IMR-90 (cell line): ENCODE measurements around the gene TM4SF1. TPM values are rescaled to one million over a fixed set of nuclear protein-coding genes. Genes with fewer than 3 reads are reported as not detected.

Experiments used
- ATAC-seq: fragments of 200-7000 bp; cut with Tn5 transposase; 2 replicates; pipeline ENCODE4 v1.9.1; 2020; ENCODE audit warnings: low read depth, mild to moderate bottlenecking, moderate library complexity
- BruUV-seq: library from RNA; stranded (reverse); fragments of 400-500 nt; replicated peaks from 2 replicates; lab custom pipeline; 2021; lab: Mats Ljungman, UMichigan
- CTCF ChIA-PET: fragments of 300-600 bp; formaldehyde crosslinking; extraction: SDS; loops from one replicate; lab custom pipeline; 2021; ENCODE audit warnings: antibody characterized with exemption; lab: Yijun Ruan, JAX
- POLR2A ChIA-PET: fragments of 300-600 bp; sonication (Branson Sonifier 250); formaldehyde crosslinking; loops from one replicate; lab custom pipeline; 2022; ENCODE audit warnings: antibody characterized with exemption; ENCODE audit not compliant: unreplicated experiment; lab: Charles Lee
- DNase-seq: peaks from one replicate; pipeline ENCODE4 v3.0.0; 2013
- H2AFZ ChIP-seq: replicated peaks from 2 replicates; pipeline ENCODE3; 2013; ENCODE audit warnings: low read length, mild to moderate bottlenecking; ENCODE audit not compliant: poor library complexity
- H2AK5ac ChIP-seq: 2 replicates; pipeline ENCODE4 v1.6.1; 2013; ENCODE audit warnings: low read depth, low read length, inconsistent platforms
- H2AK9ac ChIP-seq: replicated peaks from 2 replicates; pipeline ENCODE3; 2013; ENCODE audit warnings: mild to moderate bottlenecking, low read depth, low read length, moderate library complexity; ENCODE audit not compliant: poor library complexity
- H2BK120ac ChIP-seq: 2 replicates; pipeline ENCODE4 v1.6.1; 2013; ENCODE audit warnings: low read depth, low read length, inconsistent platforms
- H2BK15ac ChIP-seq: 3 replicates; pipeline ENCODE4 v1.6.1; 2013; ENCODE audit warnings: low read depth, low read length, inconsistent platforms
- H2BK20ac ChIP-seq: 2 replicates; pipeline ENCODE4 v1.6.1; 2013; ENCODE audit warnings: low read depth, mild to moderate bottlenecking, inconsistent platforms, low read length, moderate library complexity
- H2BK5ac ChIP-seq: 2 replicates; pipeline ENCODE4 v1.6.1; 2013; ENCODE audit warnings: mild to moderate bottlenecking, low read depth, low read length, inconsistent platforms; ENCODE audit not compliant: poor library complexity, severe bottlenecking
- H3K14ac ChIP-seq: replicated peaks from 2 replicates; pipeline ENCODE4 v1.6.1; 2013; ENCODE audit warnings: low read depth, low read length, inconsistent platforms
- H3K18ac ChIP-seq: 2 replicates; pipeline ENCODE4 v1.6.1; 2013; ENCODE audit warnings: low read depth, low read length, control low read depth
- H3K23ac ChIP-seq: 2 replicates; pipeline ENCODE4 v1.6.1; 2013; ENCODE audit warnings: low read depth, low read length, inconsistent platforms
- H3K27ac ChIP-seq: 2 replicates; pipeline ENCODE4 v1.5.1; 2013; ENCODE audit warnings: mild to moderate bottlenecking, control low read depth, low read length; ENCODE audit not compliant: insufficient read depth
- H3K27me3 ChIP-seq: 2 replicates; pipeline ENCODE4 v1.6.1; 2013; ENCODE audit warnings: low read length; ENCODE audit not compliant: control insufficient read depth, insufficient read depth
- H3K36me3 ChIP-seq: 2 replicates; pipeline ENCODE4 v1.6.1; 2013; ENCODE audit warnings: low read length, mixed read lengths; ENCODE audit not compliant: control insufficient read depth, insufficient read depth
- H3K4ac ChIP-seq: 2 replicates; pipeline ENCODE4 v1.6.1; 2013; ENCODE audit warnings: low read depth, low read length, inconsistent platforms
- H3K4me1 ChIP-seq: 2 replicates; pipeline ENCODE4 v1.6.1; 2013; ENCODE audit warnings: low read length, mixed read lengths; ENCODE audit not compliant: control insufficient read depth, insufficient read depth
- H3K4me2 ChIP-seq: 2 replicates; pipeline ENCODE4 v1.6.1; 2013; ENCODE audit warnings: low read depth, mild to moderate bottlenecking, control low read depth, low read length, moderate library complexity
- H3K4me3 ChIP-seq: 2 replicates; pipeline ENCODE4 v1.5.1; 2013; ENCODE audit warnings: low read depth, mild to moderate bottlenecking, control low read depth, low read length, moderate library complexity; ENCODE audit not compliant: insufficient read depth
- H3K56ac ChIP-seq: 2 replicates; pipeline ENCODE4 v1.6.1; 2013; ENCODE audit warnings: low read length, inconsistent platforms; ENCODE audit not compliant: insufficient read depth; ENCODE audit errors: extremely low read depth
- H3K79me1 ChIP-seq, 2 experiments: 2 replicates each; pipeline ENCODE4 v1.6.1; 2013; ENCODE audit warnings: low read length in 2 of 2, inconsistent platforms in 1 of 2, low read depth in 1 of 2
- H3K9ac ChIP-seq: 2 replicates; pipeline ENCODE4 v1.6.1; 2013; ENCODE audit warnings: low read depth, low read length, control low read depth
- H3K9me1 ChIP-seq: 2 replicates; pipeline ENCODE4 v1.6.1; 2013; ENCODE audit warnings: low read length, inconsistent platforms; ENCODE audit not compliant: insufficient read depth
- H3K9me3 ChIP-seq: 2 replicates; pipeline ENCODE4 v1.6.1; 2013; ENCODE audit warnings: low read length; ENCODE audit not compliant: control insufficient read depth, insufficient read depth
- H4K20me1 ChIP-seq: 2 replicates; pipeline ENCODE4 v1.6.1; 2013; ENCODE audit warnings: low read length, inconsistent platforms; ENCODE audit not compliant: insufficient read depth
- H4K5ac ChIP-seq: 2 replicates; pipeline ENCODE4 v1.6.1; 2013; ENCODE audit warnings: mild to moderate bottlenecking, low read depth, low read length, control low read depth
- H4K8ac ChIP-seq, 2 experiments: 2 replicates each; pipeline ENCODE4 v1.6.1; 2013; ENCODE audit warnings: low read depth in 2 of 2, low read length in 2 of 2, control low read depth in 1 of 2, inconsistent platforms in 1 of 2
- H4K91ac ChIP-seq: 2 replicates; pipeline ENCODE4 v1.6.1; 2013; ENCODE audit warnings: low read depth, low read length, inconsistent platforms; ENCODE audit not compliant: insufficient read depth
- BHLHE40 ChIP-seq: fragments of 150-350 bp; IDR thresholded peaks from 2 replicates; pipeline ENCODE4 v1.6.1; 2016; ENCODE audit warnings: mild to moderate bottlenecking, low read depth, low read length
- CEBPB ChIP-seq: IDR thresholded peaks from 2 replicates; pipeline ENCODE4 v1.6.1; 2012; ENCODE audit warnings: low read depth, low read length, improper control_type of control experiment
- CHD1 ChIP-seq: IDR thresholded peaks from 2 replicates; pipeline ENCODE4 v1.6.1; 2012; ENCODE audit warnings: low read depth, low read length, improper control_type of control experiment
- ELK1 ChIP-seq: fragments of 150-350 bp; IDR thresholded peaks from 2 replicates; pipeline ENCODE4 v1.6.1; 2016; ENCODE audit warnings: low read depth, mild to moderate bottlenecking, low read length, moderate library complexity, borderline replicate concordance
- FOS ChIP-seq: fragments of 150-350 bp; IDR thresholded peaks from 2 replicates; pipeline ENCODE4 v1.6.1; 2016; ENCODE audit warnings: low read depth, low read length
- MAFK ChIP-seq: IDR thresholded peaks from 2 replicates; pipeline ENCODE4 v1.6.1; 2012; ENCODE audit warnings: low read depth, low read length, improper control_type of control experiment
- MAZ ChIP-seq: IDR thresholded peaks from 2 replicates; pipeline ENCODE4 v1.6.1; 2012; ENCODE audit warnings: low read depth, mild to moderate bottlenecking, low read length, improper control_type of control experiment, moderate library complexity, borderline replicate concordance
- MXI1 ChIP-seq: IDR thresholded peaks from 2 replicates; pipeline ENCODE4 v1.6.1; 2012; ENCODE audit warnings: low read depth, mild to moderate bottlenecking, low read length, moderate library complexity, borderline replicate concordance
- NFE2L2 ChIP-seq: fragments of 150-350 bp; IDR thresholded peaks from 2 replicates; pipeline ENCODE4 v1.6.1; 2016; ENCODE audit warnings: low read depth, mild to moderate bottlenecking, low read length
- POLR2A ChIP-seq: IDR thresholded peaks from 2 replicates; pipeline ENCODE4 v1.6.1; 2012; ENCODE audit warnings: mild to moderate bottlenecking, low read depth, low read length
- SMC3 ChIP-seq: fragments of 150-350 bp; IDR thresholded peaks from 2 replicates; pipeline ENCODE4 v1.6.1; 2016; ENCODE audit warnings: low read depth, mild to moderate bottlenecking, antibody characterized with exemption, low read length, moderate library complexity
- WGBS, 2 experiments: methylation state at CpG; one replicate each; pipeline versions ENCODE4 v1.1.5 to v1.1.7; 2013; ENCODE audit warnings: missing lambda C conversion rate in 2 of 2; ENCODE audit not compliant: insufficient read length in 1 of 2; ENCODE audit errors: extremely low coverage in 2 of 2; 5-methylcytosine and 5-hydroxymethylcytosine counted together
- dilution Hi-C: fragments of 300-500 bp; cut with HindIII; formaldehyde crosslinking; loops from one replicate; pipeline ENCODE4 v1.14.3; 2018; ENCODE audit warnings: low sequenced_read_pairs; ENCODE audit not compliant: unreplicated experiment
- in situ Hi-C: fragments of 300-500 bp; cut with MboI; formaldehyde crosslinking; loops from 3 replicates; pipeline ENCODE4 v1.14.3; 2019; ENCODE audit warnings: low sequenced_read_pairs, inconsistent platforms, mixed read lengths
- intact Hi-C: fragments of 100-400 bp; cut with micrococcal nuclease; formaldehyde crosslinking; loops from 2 replicates; pipeline ENCODE4 v1.10.0; 2022
- polyA plus RNA-seq, 3 experiments: library from polyadenylated mRNA; depleted of rRNA; stranded (reverse); fragments of >200 nt; gene quantifications; 2 replicates each; pipeline ENCODE4 v1.2.3, GENCODE V29; 2012; ENCODE audit warnings: low replicate concordance in 1 of 3
- total RNA-seq: library from RNA; depleted of rRNA; stranded (reverse); fragments of >200 nt; gene quantifications from 2 replicates; pipeline ENCODE4 v1.2.3, GENCODE V29; 2012
- TF ChIP-seq, protein P1 (sequence below): fragments of 150-350 bp; IDR thresholded peaks from 2 replicates; pipeline ENCODE4 v1.6.1; 2017; ENCODE audit warnings: mild to moderate bottlenecking, antibody characterized with exemption, low read length, low read depth
- TF ChIP-seq, protein P2 (sequence below): conservative IDR thresholded peaks from 2 replicates; pipeline ENCODE4 v1.5.1; 2012; ENCODE audit warnings: mild to moderate bottlenecking, low read depth, low read length, improper control_type of control experiment

TM4SF1 gene
- total and polyA plus RNA-seq, 2 of the 4 experiments (the other 2 are of a cell fraction), result 232 to 302 TPM

GRCh38 chr3:149373235-149374125 lies 4.0 kb downstream of the TM4SF1 start:
- H2BK120ac ChIP-seq, result peak overlapping the region; percentile 36
- H4K5ac ChIP-seq, result peak overlapping the region; percentile 13; the same call in 1 of the 2 replicates
- no peaks in the 10 kb centered on the region for H4K20me1 ChIP-seq
- ChIA-PET POLR2A (no interaction called here), CTCF (no interaction called here)
- peaks cover 24% of the 10 kb centered on the region for H3K4me1 ChIP-seq
- no peak overlapping the region for H4K91ac ChIP-seq
- dilution Hi-C loops (no loop called here), in situ Hi-C loops (no loop called here), intact Hi-C loops (no loop called here)
- H3K14ac ChIP-seq, result 0 out of 2 replicates have a peak overlapping the region, but pooled peaks have one; percentile 21
- peak overlapping the region; percentile 78; the same call in 1 of the 2 replicates for H3K18ac ChIP-seq
- H2AFZ ChIP-seq, result no peak overlapping the region
- H3K4me3 ChIP-seq, result no peak overlapping the region
- H3K23ac ChIP-seq, result peak overlapping the region; percentile 39; the same call in 1 of the 2 replicates
- H3K9ac ChIP-seq, result no peak overlapping the region; the same call in 1 of the 2 replicates
- H2AK5ac ChIP-seq, result no peak overlapping the region
- H3K56ac ChIP-seq, result no peak overlapping the region
- H2BK15ac ChIP-seq, result no peak overlapping the region
- no CpG with 5 or more reads among the region's 2 CpGs for WGBS, 2 experiments
- ATAC-seq (0 out of 2 replicates have a peak, but pooled peaks have one; percentile 4), DNase-seq (peak; percentile 85)
- H3K4ac ChIP-seq, result peak overlapping the region; percentile 61; the same call in 1 of the 2 replicates
- H3K79me1 ChIP-seq, result peaks cover 14 to 50% of the 10 kb centered on the region in 2 experiments
- H3K27ac ChIP-seq, result peak overlapping the region; percentile 24; the same call in 1 of the 2 replicates
- no peak overlapping the region for H2AK9ac ChIP-seq
- H2BK5ac ChIP-seq, result peak overlapping the region; percentile 84
- no peak overlapping the region; a peak in 1 of 4 replicates for H4K8ac ChIP-seq
- H3K36me3 ChIP-seq, result peaks cover 30% of the 10 kb centered on the region
- peaks cover 22% of the 10 kb centered on the region for H3K9me1 ChIP-seq
- H3K4me2 ChIP-seq, result peak overlapping the region; percentile 60
- H2BK20ac ChIP-seq, result peak overlapping the region; percentile 21; the same call in 1 of the 2 replicates
- no TSS peak for BruUV-seq
- H3K9me3 ChIP-seq, result no peaks in the 10 kb centered on the region
- no peaks in the 10 kb centered on the region for H3K27me3 ChIP-seq
- TF ChIP-seq, protein P1, sequence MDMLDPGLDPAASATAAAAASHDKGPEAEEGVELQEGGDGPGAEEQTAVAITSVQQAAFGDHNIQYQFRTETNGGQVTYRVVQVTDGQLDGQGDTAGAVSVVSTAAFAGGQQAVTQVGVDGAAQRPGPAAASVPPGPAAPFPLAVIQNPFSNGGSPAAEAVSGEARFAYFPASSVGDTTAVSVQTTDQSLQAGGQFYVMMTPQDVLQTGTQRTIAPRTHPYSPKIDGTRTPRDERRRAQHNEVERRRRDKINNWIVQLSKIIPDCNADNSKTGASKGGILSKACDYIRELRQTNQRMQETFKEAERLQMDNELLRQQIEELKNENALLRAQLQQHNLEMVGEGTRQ, result no peak
- TF ChIP-seq BHLHE40 (no peak), CHD1 (0 out of 2 replicates have a peak, but pooled peaks have one; percentile 71), MXI1 (no peak), MAZ (no peak), FOS (peak; percentile 53), CEBPB (peak; percentile 97), ELK1 (no peak), MAFK (peak; percentile 83), NFE2L2 (peak; percentile 97), POLR2A (peak; percentile 20), SMC3 (no peak)
- TF ChIP-seq, protein P2, sequence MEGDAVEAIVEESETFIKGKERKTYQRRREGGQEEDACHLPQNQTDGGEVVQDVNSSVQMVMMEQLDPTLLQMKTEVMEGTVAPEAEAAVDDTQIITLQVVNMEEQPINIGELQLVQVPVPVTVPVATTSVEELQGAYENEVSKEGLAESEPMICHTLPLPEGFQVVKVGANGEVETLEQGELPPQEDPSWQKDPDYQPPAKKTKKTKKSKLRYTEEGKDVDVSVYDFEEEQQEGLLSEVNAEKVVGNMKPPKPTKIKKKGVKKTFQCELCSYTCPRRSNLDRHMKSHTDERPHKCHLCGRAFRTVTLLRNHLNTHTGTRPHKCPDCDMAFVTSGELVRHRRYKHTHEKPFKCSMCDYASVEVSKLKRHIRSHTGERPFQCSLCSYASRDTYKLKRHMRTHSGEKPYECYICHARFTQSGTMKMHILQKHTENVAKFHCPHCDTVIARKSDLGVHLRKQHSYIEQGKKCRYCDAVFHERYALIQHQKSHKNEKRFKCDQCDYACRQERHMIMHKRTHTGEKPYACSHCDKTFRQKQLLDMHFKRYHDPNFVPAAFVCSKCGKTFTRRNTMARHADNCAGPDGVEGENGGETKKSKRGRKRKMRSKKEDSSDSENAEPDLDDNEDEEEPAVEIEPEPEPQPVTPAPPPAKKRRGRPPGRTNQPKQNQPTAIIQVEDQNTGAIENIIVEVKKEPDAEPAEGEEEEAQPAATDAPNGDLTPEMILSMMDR, result no peak
